ENCODE measurements around the gene SLC35B1. TPM values are rescaled to one million over a fixed set of nuclear protein-coding genes. Genes with fewer than 3 reads are reported as not detected.

SLC35B1 gene
- total RNA-seq, 1 experiment from 2014 or later = 84.6 TPM

- H3K4me3 ChIP-seq (ENCODE audit: low read depth in 2 of 2, low read length in 2 of 2) = no peak overlapping the region
- no peak for TF ChIP-seq TCF7L2 (IDR thresholded peaks at IDR 0.05; ENCODE audit: low read depth, low read length)
- no peak for TF ChIP-seq POLR2AphosphoS5 (IDR thresholded peaks at IDR 0.05; ENCODE audit: low read depth, low read length)
- no peak for TF ChIP-seq CTCF (IDR thresholded peaks at IDR 0.05)
- no peak for TF ChIP-seq REST (IDR thresholded peaks at IDR 0.05; ENCODE audit: insufficient read depth in 1 of 2, low read depth in 2 of 2, low read length in 1 of 2)
- TF ChIP-seq SIN3A (IDR thresholded peaks at IDR 0.05; ENCODE audit: borderline replicate concordance, insufficient read depth, low read depth, low read length) = no peak
- in situ Hi-C loops (cut with HindIII; ENCODE audit: low pct_unique_long_range_greater_than_20kb, low sequenced_read_pairs) = no loop called here
- CTCF ChIA-PET = no interaction called here
- H3K27me3 ChIP-seq (ENCODE audit: control insufficient read depth, insufficient read depth, low read length) = no peaks in the 10 kb centered on the region
- H3K27ac ChIP-seq (ENCODE audit: low read length) = no peak overlapping the region
- H3K9me3 ChIP-seq (ENCODE audit: control insufficient read depth, insufficient read depth, low read depth, low read length) = no peaks in the 10 kb centered on the region
- POLR2A ChIA-PET = no interaction called here
- intact Hi-C loops (cut with micrococcal nuclease; ENCODE audit: unreplicated experiment) = no loop called here
- no TSS peak for BruUV-seq (replicated peaks)
- ATAC-seq (no peak), DNase-seq (ENCODE audit: low read depth, low spot score) (no peak)
- no peaks in the 10 kb centered on the region; the same call in 1 of the 2 replicates for H3K4me1 ChIP-seq (ENCODE audit: control insufficient read depth, insufficient read depth, low read length)
- H3K36me3 ChIP-seq (ENCODE audit: control insufficient read depth, insufficient read depth, low read length) = no peaks in the 10 kb centered on the region
Measured at GRCh38 chr17:49731435-49731831, 23.7 kb upstream of the SLC35B1 start.

GRCh38 chr17:49730785-49731434 is 23.1 kb upstream of the SLC35B1 start:
- no TSS peak for BruUV-seq (replicated peaks)

More at GRCh38 chr17:49730785-49731434, 23.1 kb upstream of the SLC35B1 start:
- Histone ChIP-seq H3K9me3 (ENCODE audit: control insufficient read depth, insufficient read depth, low read depth, low read length) (no peaks in the 10 kb centered on the region), H3K27ac (ENCODE audit: low read length) (no peak overlapping the region), H3K4me3 (ENCODE audit: low read depth in 2 of 2, low read length in 2 of 2) (no peak overlapping the region), H3K4me1 (ENCODE audit: control insufficient read depth, insufficient read depth, low read length) (no peaks in the 10 kb centered on the region; the same call in 1 of the 2 replicates), H3K36me3 (ENCODE audit: control insufficient read depth, insufficient read depth, low read length) (no peaks in the 10 kb centered on the region), H3K27me3 (ENCODE audit: control insufficient read depth, insufficient read depth, low read length) (no peaks in the 10 kb centered on the region)
- DNase-seq (ENCODE audit: low read depth, low spot score) (no peak), ATAC-seq (0 out of 2 replicates have a peak, but pooled peaks have one; percentile 29)
- in situ Hi-C loops (cut with HindIII; ENCODE audit: low pct_unique_long_range_greater_than_20kb, low sequenced_read_pairs) (no loop called here), intact Hi-C loops (cut with micrococcal nuclease; ENCODE audit: unreplicated experiment) (no loop called here)
- ChIA-PET POLR2A (no interaction called here), CTCF (no interaction called here)
- TF ChIP-seq POLR2AphosphoS5 (IDR thresholded peaks at IDR 0.05; ENCODE audit: low read depth, low read length) (no peak), REST (IDR thresholded peaks at IDR 0.05; ENCODE audit: insufficient read depth in 1 of 2, low read depth in 2 of 2, low read length in 1 of 2) (no peak), SIN3A (IDR thresholded peaks at IDR 0.05; ENCODE audit: borderline replicate concordance, insufficient read depth, low read depth, low read length) (no peak), TCF7L2 (IDR thresholded peaks at IDR 0.05; ENCODE audit: low read depth, low read length) (no peak), CTCF (IDR thresholded peaks at IDR 0.05) (no peak)

Data from Panc1 (cell line).